Esophagus muscularis mucosa (tissue), 4 donors: ENCODE measurements around the gene NXT1.

Experiments
- EP300 ChIP-seq: sonication (generic); formaldehyde crosslinking; IDR thresholded peaks from one replicate; pipeline ENCODE4 v1.6.1; 2017; ENCODE audit warnings: antibody characterized with exemption
- POLR2A ChIP-seq: fragments of 450-650 bp; IDR thresholded peaks from one replicate; pipeline ENCODE4 v1.6.1; 2017; ENCODE audit warnings: antibody characterized with exemption, moderate library complexity, mild to moderate bottlenecking, low read depth
- POLR2AphosphoS5 ChIP-seq, 2 donors: sonication (generic); formaldehyde crosslinking; IDR thresholded peaks; one replicate each; pipeline ENCODE4 v1.6.1; 2017; ENCODE audit warnings: antibody characterized with exemption in 2 of 2
- TF ChIP-seq, protein P1 (sequence below), 3 experiments: fragments of 200-600 bp in 2 of 3; fragments of 450-650 bp in 1 of 3; sonication (generic) in 2 of 3; IDR thresholded peaks; one replicate each; pipeline ENCODE4 v1.5.1; 2017 to 2019; ENCODE audit warnings: antibody characterized with exemption in 3 of 3, mild to moderate bottlenecking in 2 of 3, moderate library complexity in 1 of 3

DNA sequence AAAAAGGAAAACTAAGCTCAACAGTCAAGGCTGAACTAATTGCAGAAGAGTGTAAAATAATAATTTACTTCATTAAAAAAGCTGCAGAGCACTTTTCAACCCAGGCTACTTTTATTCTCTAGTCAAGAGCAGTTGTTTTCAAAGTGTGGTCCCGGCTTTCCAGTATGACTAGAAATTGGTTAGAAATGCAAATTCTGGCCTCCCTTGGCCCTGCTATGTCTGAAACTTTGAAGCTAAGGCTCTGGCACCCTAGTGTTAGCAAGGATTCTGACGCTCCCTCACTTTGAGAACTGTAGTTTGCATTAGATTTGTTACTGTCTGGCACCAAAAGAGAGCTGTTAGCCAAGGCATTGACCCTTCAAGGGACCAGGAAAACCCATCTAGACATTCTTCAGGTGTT, 9.5 kb upstream of the NXT1 start:
- no peak for TF ChIP-seq POLR2A
- TF ChIP-seq, protein P1, sequence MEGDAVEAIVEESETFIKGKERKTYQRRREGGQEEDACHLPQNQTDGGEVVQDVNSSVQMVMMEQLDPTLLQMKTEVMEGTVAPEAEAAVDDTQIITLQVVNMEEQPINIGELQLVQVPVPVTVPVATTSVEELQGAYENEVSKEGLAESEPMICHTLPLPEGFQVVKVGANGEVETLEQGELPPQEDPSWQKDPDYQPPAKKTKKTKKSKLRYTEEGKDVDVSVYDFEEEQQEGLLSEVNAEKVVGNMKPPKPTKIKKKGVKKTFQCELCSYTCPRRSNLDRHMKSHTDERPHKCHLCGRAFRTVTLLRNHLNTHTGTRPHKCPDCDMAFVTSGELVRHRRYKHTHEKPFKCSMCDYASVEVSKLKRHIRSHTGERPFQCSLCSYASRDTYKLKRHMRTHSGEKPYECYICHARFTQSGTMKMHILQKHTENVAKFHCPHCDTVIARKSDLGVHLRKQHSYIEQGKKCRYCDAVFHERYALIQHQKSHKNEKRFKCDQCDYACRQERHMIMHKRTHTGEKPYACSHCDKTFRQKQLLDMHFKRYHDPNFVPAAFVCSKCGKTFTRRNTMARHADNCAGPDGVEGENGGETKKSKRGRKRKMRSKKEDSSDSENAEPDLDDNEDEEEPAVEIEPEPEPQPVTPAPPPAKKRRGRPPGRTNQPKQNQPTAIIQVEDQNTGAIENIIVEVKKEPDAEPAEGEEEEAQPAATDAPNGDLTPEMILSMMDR (IDR thresholded peaks at IDR 0.05): no peak
- TF ChIP-seq EP300: no peak
- no peak for TF ChIP-seq POLR2AphosphoS5 (IDR thresholded peaks at IDR 0.05)
